ENCODE data around the gene SH3RF3. TPM values are rescaled to one million over a fixed set of nuclear protein-coding genes. Genes with fewer than 3 reads are reported as not detected.

SH3RF3 gene
- total and polyA plus RNA-seq, 10 of the 15 experiments (the other 5 are each of a cell fraction or from before 2014, with no cell fraction given): 0.08 to 8.8 (median 2.3) TPM

DNA sequence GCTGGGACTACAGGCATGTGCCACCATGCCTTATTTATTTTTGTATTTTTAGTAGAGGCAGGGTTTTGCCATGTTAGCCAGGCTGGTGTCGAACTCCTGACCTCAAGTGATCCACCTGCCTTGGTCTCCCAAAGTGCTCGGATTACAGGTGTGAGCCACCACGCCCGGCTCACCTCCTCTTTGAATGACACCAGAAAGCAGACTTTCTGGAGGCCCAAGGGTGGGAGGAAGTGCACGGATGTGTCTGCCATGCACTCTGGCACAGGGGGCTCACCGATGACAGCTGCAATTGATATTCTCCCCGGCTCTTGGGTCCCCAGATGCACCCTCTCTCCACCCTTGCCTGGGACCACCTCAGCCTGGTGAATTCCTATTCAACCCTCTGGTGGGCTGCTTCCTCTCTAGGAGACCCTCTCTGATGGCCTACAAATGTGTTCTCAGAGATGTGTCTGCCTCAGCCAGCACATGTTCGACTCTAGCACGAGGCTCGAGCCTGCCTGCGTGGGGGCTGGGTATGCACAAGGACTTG, 397.5 kb downstream of the SH3RF3 start:
- Histone ChIP-seq H4K20me1 (ENCODE audit: control insufficient read depth, insufficient read depth) (no peaks in the 10 kb centered on the region), H3K79me2 (ENCODE audit: control insufficient read depth, insufficient read depth, low read length) (no peaks in the 10 kb centered on the region), H3K4me2 (ENCODE audit: control insufficient read depth, insufficient read depth) (no peak overlapping the region), H3K4me1 (ENCODE audit: control insufficient read depth, insufficient read depth, low read length) (no peaks in the 10 kb centered on the region), H3K36me3 (ENCODE audit: control insufficient read depth in 2 of 2, insufficient read depth in 2 of 2, low read length in 1 of 2) (no peaks in the 10 kb centered on the region), H2AFZ (ENCODE audit: control insufficient read depth, low read depth, low read length) (no peak overlapping the region), H3K27ac (ENCODE audit: control insufficient read depth, insufficient read depth) (no peak overlapping the region), H3K27me3 (replicated peaks in 1 of 2; ENCODE audit: control insufficient read depth in 2 of 2, insufficient read depth in 2 of 2, low read length in 1 of 2) (no peaks in the 10 kb centered on the region), H3K9ac (ENCODE audit: control insufficient read depth, insufficient read depth, low read length) (no peak overlapping the region), H3K4me3 (no peak overlapping the region), H3K9me3 (replicated peaks; ENCODE audit: control insufficient read depth, insufficient read depth, low read length) (no peaks in the 10 kb centered on the region)
- CTCF ChIA-PET: interaction anchor here (0.6 to 0.8 kb wide), 2 partner anchors 19 to 22 kb away, joined by 3 to 4 read pairs; no protein-coding TSS in a partner anchor
- POLR2A ChIA-PET: interaction anchor here (1.0 kb wide), 1 partner anchor 16 kb away, joined by 3 read pairs; no protein-coding TSS in a partner anchor
- DNase-seq (ENCODE audit: low read depth, low spot score) (no peak), FAIRE-seq (no peak), ATAC-seq (no peak)
- intact Hi-C loops (cut with micrococcal nuclease; ENCODE audit: unreplicated experiment) (no loop called here), in situ Hi-C loops (cut with MboI) (no loop called here)
- WGBS (ENCODE audit: insufficient coverage, insufficient replicate concordance, low lambda C conversion rate, missing lambda C conversion rate): 43% methylated on average over 11 of the region's 11 CpGs
- SMC1A ChIA-PET (ENCODE audit: uncharacterized antibody, unreplicated experiment): no interaction called here
- no TSS peak for BruUV-seq (replicated peaks)
- no peak for TF ChIP-seq RAD21 (IDR thresholded peaks at IDR 0.05; ENCODE audit: insufficient read depth, low read depth, low read length)
- TF ChIP-seq, protein P1, sequence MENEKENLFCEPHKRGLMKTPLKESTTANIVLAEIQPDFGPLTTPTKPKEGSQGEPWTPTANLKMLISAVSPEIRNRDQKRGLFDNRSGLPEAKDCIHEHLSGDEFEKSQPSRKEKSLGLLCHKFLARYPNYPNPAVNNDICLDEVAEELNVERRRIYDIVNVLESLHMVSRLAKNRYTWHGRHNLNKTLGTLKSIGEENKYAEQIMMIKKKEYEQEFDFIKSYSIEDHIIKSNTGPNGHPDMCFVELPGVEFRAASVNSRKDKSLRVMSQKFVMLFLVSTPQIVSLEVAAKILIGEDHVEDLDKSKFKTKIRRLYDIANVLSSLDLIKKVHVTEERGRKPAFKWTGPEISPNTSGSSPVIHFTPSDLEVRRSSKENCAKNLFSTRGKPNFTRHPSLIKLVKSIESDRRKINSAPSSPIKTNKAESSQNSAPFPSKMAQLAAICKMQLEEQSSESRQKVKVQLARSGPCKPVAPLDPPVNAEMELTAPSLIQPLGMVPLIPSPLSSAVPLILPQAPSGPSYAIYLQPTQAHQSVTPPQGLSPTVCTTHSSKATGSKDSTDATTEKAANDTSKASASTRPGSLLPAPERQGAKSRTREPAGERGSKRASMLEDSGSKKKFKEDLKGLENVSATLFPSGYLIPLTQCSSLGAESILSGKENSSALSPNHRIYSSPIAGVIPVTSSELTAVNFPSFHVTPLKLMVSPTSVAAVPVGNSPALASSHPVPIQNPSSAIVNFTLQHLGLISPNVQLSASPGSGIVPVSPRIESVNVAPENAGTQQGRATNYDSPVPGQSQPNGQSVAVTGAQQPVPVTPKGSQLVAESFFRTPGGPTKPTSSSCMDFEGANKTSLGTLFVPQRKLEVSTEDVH (IDR thresholded peaks at IDR 0.05; ENCODE audit: low read depth, partially characterized antibody): no peak
- TF ChIP-seq ZNF207 (IDR thresholded peaks at IDR 0.05; ENCODE audit: borderline replicate concordance): no peak
- no peak for TF ChIP-seq HDAC6 (IDR thresholded peaks at IDR 0.05; ENCODE audit: unreplicated experiment)
- TF ChIP-seq MYB (IDR thresholded peaks at IDR 0.05; ENCODE audit: borderline replicate concordance, low read depth, low read length): no peak
- RAD21 ChIA-PET (ENCODE audit: unreplicated experiment): no interaction called here

Data from GM12878 (cell line).